ENCODE data around the gene PACRGL.

- TF ChIP-seq CBX8 (IDR thresholded peaks at IDR 0.05) = no peak
- TF ChIP-seq JUN (IDR thresholded peaks at IDR 0.05) = no peak
- no peak for TF ChIP-seq CHD2 (IDR thresholded peaks at IDR 0.05; ENCODE audit: low read length, partially characterized antibody)
- no peak for TF ChIP-seq ATOH8 (CRISPR knock-in tag; IDR thresholded peaks at IDR 0.05; ENCODE audit: low read depth)
- TF ChIP-seq MAFK (IDR thresholded peaks at IDR 0.05; ENCODE audit: partially characterized antibody) = no peak
- TF ChIP-seq BCL3 (IDR thresholded peaks at IDR 0.05) = no peak
- TF ChIP-seq MAX (IDR thresholded peaks at IDR 0.05) = no peak
- peak; percentile 45 for TF ChIP-seq CTCF (IDR thresholded peaks at IDR 0.05)
- TF ChIP-seq POLR2A (IDR thresholded peaks at IDR 0.05; ENCODE audit: low read length) = no peak
- TF ChIP-seq RAD21 (conservative IDR thresholded peaks at IDR 0.05 in 1 of 2, IDR thresholded peaks at IDR 0.05 in 1 of 2) = peak; percentile 43 to 47; a peak in 4 of 5 replicates
- TF ChIP-seq ESRRA (IDR thresholded peaks at IDR 0.05; ENCODE audit: borderline replicate concordance, low read length) = no peak
- no peak for TF ChIP-seq EP300 (IDR thresholded peaks at IDR 0.05)
- no peak for TF ChIP-seq E2F6 (IDR thresholded peaks at IDR 0.05; ENCODE audit: borderline replicate concordance, low read depth)
Observed at GRCh38 chr4:20773144-20773997, 73.1 kb downstream of the PACRGL start.

All from A549 (cell line).